Activated naive CD4-positive, alpha-beta T cell treated with anti-CD3 and anti-CD28 coated beads, Interleukin-2, amount 50 U/mL, for 24 hours (primary cell): ENCODE data around the gene GLIS1.
"Not testable (repeated sequence)": the region's sequence is repeated elsewhere in the genome, so short reads cannot be mapped to it uniquely, and the experiment has no call there.

ENCODE experiments used
- H3K27ac Mint-ChIP-seq: one replicate; pipeline ENCODE4 v1.8.0; 2021; ENCODE audit warnings: mild to moderate bottlenecking, mixed read lengths
- H3K27me3 Mint-ChIP-seq: one replicate; pipeline ENCODE4 v1.8.0; 2021; ENCODE audit warnings: mixed read lengths
- H3K36me3 Mint-ChIP-seq: one replicate; pipeline ENCODE4 v1.8.0; 2021; ENCODE audit warnings: mixed read lengths
- H3K4me1 Mint-ChIP-seq: one replicate; pipeline ENCODE4 v1.8.0; 2021; ENCODE audit warnings: mixed read lengths
- H3K4me3 Mint-ChIP-seq: one replicate; pipeline ENCODE4 v1.8.0; 2021; ENCODE audit warnings: mild to moderate bottlenecking, mixed read lengths
- H3K9me3 Mint-ChIP-seq: one replicate; pipeline ENCODE4 v1.8.0; 2021; ENCODE audit warnings: mixed read lengths

GLIS1 gene

GRCh38 chr1:53556657-53557227, 182.2 kb downstream of the GLIS1 start:
- no peaks in the 10 kb centered on the region for H3K4me1 Mint-ChIP-seq
- H3K27ac Mint-ChIP-seq = no peak overlapping the region
- H3K4me3 Mint-ChIP-seq = no peak overlapping the region
- H3K27me3 Mint-ChIP-seq = peaks cover 1% of the 10 kb centered on the region
- no peaks in the 10 kb centered on the region for H3K36me3 Mint-ChIP-seq
- H3K9me3 Mint-ChIP-seq = no peaks in the 10 kb centered on the region

DNA sequence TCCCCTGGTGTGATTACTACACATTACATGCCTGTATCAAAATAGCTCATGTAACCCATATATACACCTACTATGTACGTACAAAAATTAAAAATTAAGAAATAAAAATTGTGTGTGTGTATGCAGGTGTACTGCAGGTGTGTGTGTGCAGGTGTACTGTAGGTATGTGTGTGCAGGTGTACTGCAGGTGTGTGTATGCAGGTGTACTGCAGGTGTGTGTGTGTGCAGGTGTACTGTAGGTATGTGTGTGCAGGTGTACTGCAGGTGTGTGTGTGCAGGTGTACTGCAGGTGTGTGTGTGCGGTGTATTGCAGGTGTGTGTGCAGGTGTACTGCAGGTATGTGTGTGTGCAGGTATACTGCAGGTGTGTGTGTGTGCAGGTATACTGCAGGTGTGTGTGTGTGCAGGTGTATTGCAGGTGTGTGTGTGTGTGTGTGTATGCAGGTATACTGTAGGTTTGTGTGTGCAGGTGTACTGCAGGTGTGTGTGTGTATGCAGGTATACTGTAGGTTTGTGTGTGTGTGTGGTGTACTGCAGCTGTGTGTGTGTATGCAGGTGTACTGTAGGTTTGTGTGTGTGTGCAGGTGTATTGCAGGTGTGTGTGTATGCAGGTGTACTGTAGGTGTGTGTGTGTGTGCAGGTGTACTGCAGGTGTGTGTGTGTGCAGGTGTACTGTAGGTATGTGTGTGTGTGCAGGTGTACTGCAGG, 183.2 kb downstream of the GLIS1 start:
- H3K4me1 Mint-ChIP-seq, H3K36me3 Mint-ChIP-seq, H3K9me3 Mint-ChIP-seq, H3K27ac Mint-ChIP-seq, H3K27me3 Mint-ChIP-seq, H3K4me3 Mint-ChIP-seq: not testable (repeated sequence)

GRCh38 chr1:53554592-53555305, 184.2 kb downstream of the GLIS1 start:
- H3K4me3 Mint-ChIP-seq = no peak overlapping the region
- H3K36me3 Mint-ChIP-seq = no peaks in the 10 kb centered on the region
- no peaks in the 10 kb centered on the region for H3K4me1 Mint-ChIP-seq
- H3K9me3 Mint-ChIP-seq = no peaks in the 10 kb centered on the region
- peaks cover 3% of the 10 kb centered on the region for H3K27me3 Mint-ChIP-seq
- no peak overlapping the region for H3K27ac Mint-ChIP-seq

GRCh38 chr1:53553734-53554509, 185.0 kb downstream of the GLIS1 start:
- Mint-ChIP-seq H3K9me3 (no peaks in the 10 kb centered on the region), H3K27ac (peak overlapping the region; percentile 69), H3K36me3 (no peaks in the 10 kb centered on the region)

DNA sequence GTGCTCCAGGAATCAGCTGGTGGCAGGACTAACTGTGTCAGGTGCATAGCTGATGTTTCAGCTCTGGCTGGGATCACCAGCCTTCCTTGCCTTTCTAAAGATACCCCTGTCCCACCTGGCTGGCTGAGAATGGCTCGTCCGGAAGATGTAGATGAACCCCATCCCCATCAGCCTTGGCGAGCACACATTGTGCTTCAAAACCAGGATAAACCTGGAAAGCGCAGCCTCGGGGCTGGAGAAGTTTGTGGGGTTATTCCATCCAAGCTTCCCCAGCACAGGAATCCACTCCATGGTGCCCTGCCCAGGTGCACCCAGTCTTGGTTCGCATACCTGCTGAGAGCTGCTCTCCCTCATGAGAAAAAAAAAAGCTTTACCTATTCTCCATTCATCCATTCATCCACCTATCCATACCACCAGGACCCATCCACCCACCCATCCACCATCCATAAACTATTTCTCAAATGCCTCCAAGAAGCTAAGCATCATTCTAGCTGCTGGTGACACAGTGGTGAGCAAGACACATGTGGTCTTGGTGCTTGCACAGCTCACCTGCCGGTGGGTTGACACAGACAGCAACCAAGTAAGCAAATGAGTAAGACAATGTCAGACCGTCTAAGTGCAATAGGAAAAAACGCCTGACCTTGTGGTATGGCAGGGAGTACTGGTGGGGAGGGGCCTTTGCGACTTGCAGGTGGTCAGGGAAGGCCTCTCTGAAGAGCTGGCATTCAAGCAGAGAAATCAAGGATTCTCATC, 185.8 kb downstream of the GLIS1 start:
- H3K4me3 Mint-ChIP-seq = no peak overlapping the region
- no peaks in the 10 kb centered on the region for H3K9me3 Mint-ChIP-seq
- no peaks in the 10 kb centered on the region for H3K36me3 Mint-ChIP-seq
- H3K27ac Mint-ChIP-seq = peak overlapping the region; percentile 69
- H3K4me1 Mint-ChIP-seq = no peaks in the 10 kb centered on the region
- peaks cover 3% of the 10 kb centered on the region for H3K27me3 Mint-ChIP-seq

More at GRCh38 chr1:53553734-53554509, 185.0 kb downstream of the GLIS1 start:
- H3K4me1 Mint-ChIP-seq = no peaks in the 10 kb centered on the region
- no peak overlapping the region for H3K4me3 Mint-ChIP-seq
- H3K27me3 Mint-ChIP-seq = peaks cover 3% of the 10 kb centered on the region

DNA sequence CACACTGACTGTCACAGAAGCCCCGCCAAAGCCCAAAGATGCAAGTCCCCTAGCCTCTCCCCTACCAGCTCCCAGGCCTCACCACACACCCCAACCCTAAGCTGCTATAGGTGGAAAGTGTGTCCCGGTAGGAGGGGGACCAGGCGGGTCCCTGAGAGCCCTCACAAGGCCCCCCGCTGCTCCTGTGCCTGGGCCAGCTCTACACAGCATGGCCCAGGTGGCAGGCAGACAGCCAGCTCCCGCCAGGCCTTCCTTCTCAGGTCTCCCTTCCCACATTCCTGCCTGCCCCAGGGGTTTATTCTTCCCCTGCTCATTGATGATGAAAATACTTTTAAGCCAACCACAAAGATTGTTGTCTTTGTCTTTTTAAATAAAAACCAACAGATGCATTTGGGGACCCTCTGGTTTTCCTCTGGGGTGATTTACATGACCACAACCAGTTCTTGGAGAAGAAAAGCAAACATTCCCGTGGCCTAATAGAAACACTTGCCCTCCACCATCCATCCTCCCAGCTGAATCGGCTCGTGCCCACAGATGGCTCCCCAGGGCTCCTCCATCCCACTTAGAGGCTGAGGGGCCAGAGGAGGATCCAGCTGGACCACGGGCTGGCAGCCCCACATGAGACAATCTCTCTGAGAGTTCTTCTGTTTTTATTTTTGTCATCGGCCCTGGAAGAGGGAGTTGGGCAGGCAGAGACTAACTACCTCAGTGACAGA, 186.7 kb downstream of the GLIS1 start:
- Mint-ChIP-seq H3K27ac (no peak overlapping the region), H3K27me3 (peaks cover 3% of the 10 kb centered on the region), H3K4me1 (no peaks in the 10 kb centered on the region), H3K36me3 (no peaks in the 10 kb centered on the region), H3K4me3 (no peak overlapping the region), H3K9me3 (no peaks in the 10 kb centered on the region)

- H3K4me3 Mint-ChIP-seq = no peak overlapping the region
- no peak overlapping the region for H3K27ac Mint-ChIP-seq
Measured at GRCh38 chr1:53551428-53551995, 187.5 kb downstream of the GLIS1 start.

GRCh38 chr1:53550201-53550741, 188.7 kb downstream of the GLIS1 start:
- Mint-ChIP-seq H3K27me3 (peaks cover 3% of the 10 kb centered on the region), H3K36me3 (no peaks in the 10 kb centered on the region), H3K4me1 (no peaks in the 10 kb centered on the region), H3K27ac (no peak overlapping the region), H3K4me3 (no peak overlapping the region), H3K9me3 (no peaks in the 10 kb centered on the region)

More at GRCh38 chr1:53551428-53551995, 187.5 kb downstream of the GLIS1 start:
- no peaks in the 10 kb centered on the region for H3K4me1 Mint-ChIP-seq
- no peaks in the 10 kb centered on the region for H3K9me3 Mint-ChIP-seq
- H3K27me3 Mint-ChIP-seq = peaks cover 3% of the 10 kb centered on the region
- H3K36me3 Mint-ChIP-seq = no peaks in the 10 kb centered on the region

DNA sequence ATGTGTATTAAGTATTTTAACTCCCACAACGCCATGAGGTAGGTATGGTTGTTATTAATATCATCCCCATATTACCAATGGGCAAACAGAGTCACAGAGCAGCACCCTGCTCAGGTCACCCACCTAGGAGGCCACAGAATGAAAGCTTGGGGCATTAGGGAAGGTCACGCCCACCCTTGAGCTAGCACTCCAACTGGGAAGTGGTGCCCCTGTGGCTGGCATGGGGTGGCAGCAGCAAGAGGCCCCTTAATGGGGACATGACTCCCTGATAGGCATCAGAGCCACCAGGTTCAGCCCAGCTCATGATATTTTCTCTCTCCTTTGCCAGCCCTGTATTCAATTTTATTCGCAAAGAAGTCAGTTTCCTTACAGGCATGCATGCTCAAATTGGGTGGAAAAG, 189.2 kb downstream of the GLIS1 start:
- no peak overlapping the region for H3K27ac Mint-ChIP-seq
- H3K9me3 Mint-ChIP-seq = no peaks in the 10 kb centered on the region
- peaks cover 3% of the 10 kb centered on the region for H3K27me3 Mint-ChIP-seq
- no peaks in the 10 kb centered on the region for H3K36me3 Mint-ChIP-seq
- no peaks in the 10 kb centered on the region for H3K4me1 Mint-ChIP-seq
- H3K4me3 Mint-ChIP-seq = no peak overlapping the region

- Mint-ChIP-seq H3K27me3 (peaks cover 3% of the 10 kb centered on the region), H3K27ac (no peak overlapping the region), H3K9me3 (no peaks in the 10 kb centered on the region), H3K36me3 (no peaks in the 10 kb centered on the region), H3K4me1 (no peaks in the 10 kb centered on the region), H3K4me3 (no peak overlapping the region)
Measured at GRCh38 chr1:53549287-53549686, 189.7 kb downstream of the GLIS1 start.

DNA sequence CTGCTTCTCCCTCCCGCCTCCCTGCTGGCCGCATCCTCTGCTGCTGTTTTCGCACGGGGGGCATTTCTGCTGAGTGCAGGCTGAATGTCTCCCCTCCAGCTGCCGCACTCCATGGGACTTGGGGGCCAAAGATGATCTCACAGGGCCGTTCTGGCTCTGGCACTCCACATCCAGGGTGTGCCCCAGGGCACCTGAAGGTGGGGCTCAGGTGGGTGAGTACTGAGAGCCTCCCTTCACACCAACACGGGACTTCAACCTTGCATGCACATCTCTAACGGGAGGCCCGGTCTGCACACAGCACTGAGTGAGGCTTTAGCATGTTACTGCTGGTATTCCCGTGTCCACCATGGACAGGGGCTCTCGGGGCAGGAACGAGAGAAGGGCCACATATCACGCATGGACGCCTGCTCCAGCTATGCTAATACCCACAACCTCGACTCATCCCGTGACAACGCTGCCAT, 190.9 kb downstream of the GLIS1 start:
- H3K9me3 Mint-ChIP-seq = no peaks in the 10 kb centered on the region
- peaks cover 3% of the 10 kb centered on the region for H3K27me3 Mint-ChIP-seq
- H3K27ac Mint-ChIP-seq = no peak overlapping the region
- no peaks in the 10 kb centered on the region for H3K4me1 Mint-ChIP-seq
- no peaks in the 10 kb centered on the region for H3K36me3 Mint-ChIP-seq
- H3K4me3 Mint-ChIP-seq = no peak overlapping the region

DNA sequence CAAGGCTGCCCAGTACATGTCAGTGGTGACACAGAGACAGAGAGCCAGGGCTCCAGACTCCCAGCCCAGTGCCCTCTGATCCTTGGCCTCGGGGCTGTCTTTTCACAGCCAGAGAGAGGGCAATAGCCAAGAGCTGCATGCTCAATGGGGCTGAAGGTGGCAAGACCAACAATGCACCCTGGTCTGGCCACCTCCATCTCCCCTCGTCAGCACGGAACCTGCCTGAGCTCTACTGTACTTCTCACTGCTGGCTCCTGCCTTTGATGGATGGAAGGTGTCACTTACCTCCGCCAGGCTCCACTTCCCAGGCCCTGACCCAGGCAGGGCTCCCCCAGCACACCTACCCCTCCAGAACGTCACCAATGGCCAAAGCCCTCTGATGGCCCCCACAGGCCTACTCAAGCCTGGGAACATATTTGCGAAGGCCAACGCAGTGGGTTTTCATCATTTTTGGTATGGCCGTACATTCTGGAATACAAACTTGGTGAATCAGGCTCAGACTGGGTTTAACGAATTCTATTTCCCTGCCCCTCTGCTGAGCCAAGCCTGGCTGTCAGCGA, 191.7 kb downstream of the GLIS1 start:
- Mint-ChIP-seq H3K4me3 (no peak overlapping the region), H3K4me1 (no peaks in the 10 kb centered on the region), H3K36me3 (no peaks in the 10 kb centered on the region), H3K27me3 (peaks cover 3% of the 10 kb centered on the region), H3K27ac (no peak overlapping the region), H3K9me3 (no peaks in the 10 kb centered on the region)

- Mint-ChIP-seq H3K27me3 (no peaks in the 10 kb centered on the region), H3K9me3 (no peaks in the 10 kb centered on the region), H3K36me3 (no peaks in the 10 kb centered on the region), H3K4me1 (no peaks in the 10 kb centered on the region), H3K27ac (no peak overlapping the region), H3K4me3 (no peak overlapping the region)
Measured at GRCh38 chr1:53546409-53547155, 192.4 kb downstream of the GLIS1 start.
